GM19397 (cell line): ENCODE results near the gene IGSF1.

Source experiments
- ATAC-seq: cut with Tn5 transposase; IDR thresholded peaks from one replicate; pipeline ENCODE4 v1.9.1; 2021; ENCODE audit warnings: mild to moderate bottlenecking, moderate library complexity; ENCODE audit not compliant: unreplicated experiment

Gene IGSF1

GRCh38 chrX:131288738-131289511, at the start of gene IGSF1:
Gene IGSF1, minus strand, starts transcription at chrX:131289306. Its CDS starts 2,632 bp downstream, at chrX:131286674.
- ATAC-seq = no peak

- ATAC-seq = no peak
These were observed 43.2 kb upstream of the IGSF1 start for GRCh38 chrX:131332331-131332730.

- ATAC-seq = no peak
These were observed 42.0 kb upstream of the IGSF1 start for GRCh38 chrX:131331152-131331551.

- no peak for ATAC-seq
These were observed 41.6 kb upstream of the IGSF1 start for GRCh38 chrX:131330735-131331134.

GRCh38 chrX:131322651-131323050, 33.5 kb upstream of the IGSF1 start:
- ATAC-seq = no peak

GRCh38 chrX:131317326-131317725, 28.2 kb upstream of the IGSF1 start:
- no peak for ATAC-seq

DNA sequence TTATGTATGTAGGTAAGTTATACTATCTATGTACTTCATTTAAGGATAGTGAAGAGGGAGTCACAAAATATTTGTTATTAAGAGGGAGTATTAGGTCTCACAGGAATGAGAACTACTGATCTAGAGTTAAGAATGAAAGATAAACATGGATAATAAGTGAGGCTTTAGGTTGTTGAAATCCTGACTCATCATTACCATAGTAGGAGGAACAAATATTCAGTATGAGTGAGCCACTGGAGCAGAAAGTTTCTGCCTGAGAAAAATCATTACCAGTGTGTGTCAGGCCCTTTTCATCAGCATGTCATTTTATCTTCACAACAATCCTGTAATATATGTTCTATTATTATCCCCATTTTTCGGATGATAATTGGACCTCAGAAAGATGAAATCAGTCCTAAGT, 27.2 kb upstream of the IGSF1 start:
- no peak for ATAC-seq

DNA sequence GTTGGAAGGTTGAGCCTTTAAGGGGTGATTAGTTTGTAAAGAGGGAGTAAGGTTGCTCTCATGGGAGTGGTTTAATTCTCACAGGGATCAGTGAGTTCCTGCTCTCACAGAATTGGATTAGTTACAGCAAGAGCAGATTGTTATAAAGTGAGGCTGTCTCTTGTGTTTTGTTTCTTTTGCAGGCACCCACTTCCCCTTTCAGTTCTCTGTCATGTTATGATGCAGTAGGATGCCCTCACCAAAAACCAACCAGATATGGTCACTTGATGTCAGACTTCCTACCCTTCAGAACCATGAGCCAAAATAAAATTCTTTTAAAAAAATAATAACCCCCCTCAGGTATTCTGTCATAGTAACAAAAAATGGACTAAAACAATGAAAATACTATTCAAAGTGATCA, 19.9 kb upstream of the IGSF1 start:
- ATAC-seq = no peak

- no peak for ATAC-seq
These were observed 17.5 kb upstream of the IGSF1 start for GRCh38 chrX:131306601-131307000.

DNA sequence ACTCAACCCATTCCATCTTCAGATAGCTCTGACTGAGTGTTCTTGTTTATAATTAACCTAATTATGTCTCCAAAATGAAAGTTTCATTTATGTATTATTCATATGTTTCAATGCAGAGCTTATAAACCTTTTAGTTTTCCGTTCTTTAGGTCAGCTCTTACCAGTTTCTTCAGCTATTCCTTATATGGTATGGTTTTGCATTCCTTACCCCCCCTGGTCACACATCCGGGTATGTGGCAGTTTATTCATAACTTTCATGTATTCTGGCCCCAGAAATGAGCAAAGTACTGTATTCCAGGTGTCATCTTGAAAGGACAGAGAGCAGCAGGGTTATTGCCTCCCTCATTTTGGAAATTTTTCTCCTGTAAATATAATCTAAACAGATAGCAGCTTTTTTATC, 16.8 kb upstream of the IGSF1 start:
- no peak for ATAC-seq

DNA sequence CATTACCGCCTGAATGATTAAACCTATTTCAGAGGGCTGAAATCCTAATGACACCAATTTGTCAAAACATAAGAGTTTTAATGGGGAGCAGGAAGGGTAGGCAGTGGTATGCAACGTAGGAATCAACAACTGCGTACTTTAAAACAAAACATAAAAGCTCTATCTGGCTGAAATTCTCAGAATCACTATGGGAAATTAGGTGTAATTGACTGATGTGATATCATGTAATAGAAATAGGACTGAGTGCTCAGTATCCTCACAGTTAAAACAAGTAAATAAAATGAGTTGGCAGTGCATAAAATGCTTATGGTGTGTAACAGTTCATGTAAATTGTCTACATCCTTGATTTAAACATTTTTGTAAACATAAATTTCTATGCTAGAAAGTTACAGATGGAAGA, 13.6 kb upstream of the IGSF1 start:
- no peak for ATAC-seq

DNA sequence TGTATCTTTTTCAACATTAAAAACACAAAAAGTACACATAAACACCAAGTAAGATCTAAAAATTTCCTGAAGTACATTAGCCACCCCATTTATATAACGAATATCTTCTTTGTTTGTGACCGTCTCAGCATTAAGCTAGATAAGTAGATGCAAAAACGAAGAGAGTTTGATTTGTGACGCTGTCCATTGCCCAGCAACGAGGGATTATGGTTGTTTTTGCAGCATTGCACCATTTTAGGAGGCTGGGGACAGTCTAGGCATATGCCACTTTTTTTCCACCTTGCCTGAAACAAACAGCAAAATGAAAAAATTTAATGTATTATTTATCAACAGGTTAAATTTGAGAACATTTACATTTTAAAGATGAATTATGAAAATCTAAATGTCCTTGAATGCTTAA, 12.0 kb upstream of the IGSF1 start:
- no peak for ATAC-seq

GRCh38 chrX:131298846-131299245, 9.7 kb upstream of the IGSF1 start:
- no peak for ATAC-seq

GRCh38 chrX:131298036-131298435, 8.9 kb upstream of the IGSF1 start:
- no peak for ATAC-seq

GRCh38 chrX:131289527-131289926, 421 bp upstream of the IGSF1 start:
- no peak for ATAC-seq

DNA sequence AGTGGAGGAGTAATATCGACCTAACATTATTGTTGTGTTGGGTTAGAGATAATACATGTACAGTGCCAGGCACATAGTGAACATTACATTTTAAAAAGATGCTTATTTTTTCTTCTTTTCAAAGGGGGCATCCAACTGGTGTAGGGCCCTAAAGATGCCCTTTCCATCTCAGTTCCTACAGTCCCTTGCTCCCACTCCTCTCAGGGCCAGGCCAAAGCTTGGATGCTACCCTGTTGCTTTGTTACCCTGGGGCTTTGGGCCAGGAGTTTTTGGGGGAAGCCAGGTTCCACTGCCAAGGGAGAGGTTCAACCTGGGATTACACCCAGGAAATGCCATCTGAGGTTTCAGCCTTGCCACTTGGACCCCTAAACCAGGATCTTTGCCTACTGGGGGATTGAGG, 918 bp downstream of the IGSF1 start:
- ATAC-seq = no peak

DNA sequence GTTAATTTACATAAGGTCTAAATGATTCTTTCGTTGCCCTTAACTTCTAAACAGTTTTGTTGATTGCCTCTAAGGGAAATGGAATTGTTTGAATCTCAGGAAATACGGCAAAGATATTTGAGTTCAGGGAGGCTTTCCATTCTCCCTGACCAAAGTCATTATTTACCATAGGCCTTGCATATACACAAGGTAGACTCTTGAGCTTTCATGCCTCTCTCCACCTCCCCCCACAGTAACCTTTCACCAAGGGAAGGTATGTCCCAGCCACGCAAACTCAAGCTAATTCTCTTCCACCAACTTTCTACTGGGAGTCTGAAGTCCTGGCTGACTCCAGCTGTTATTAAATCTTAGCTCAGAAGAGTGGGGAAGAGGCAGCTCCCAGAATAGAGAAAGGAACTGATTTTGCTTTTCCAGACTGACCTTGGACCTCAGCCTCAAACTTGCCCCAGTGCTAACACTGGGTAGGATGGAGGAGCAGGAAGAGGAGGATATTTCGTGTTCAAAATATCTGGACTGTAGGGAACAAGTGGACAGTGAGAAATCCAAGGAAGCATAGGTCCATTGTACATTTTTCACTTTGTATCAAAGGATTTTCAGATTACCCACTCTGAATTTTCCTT, 1.4 kb downstream of the IGSF1 start:
- no peak for ATAC-seq

- no peak for ATAC-seq
These were observed 9.5 kb downstream of the IGSF1 start for GRCh38 chrX:131279617-131280016.

DNA sequence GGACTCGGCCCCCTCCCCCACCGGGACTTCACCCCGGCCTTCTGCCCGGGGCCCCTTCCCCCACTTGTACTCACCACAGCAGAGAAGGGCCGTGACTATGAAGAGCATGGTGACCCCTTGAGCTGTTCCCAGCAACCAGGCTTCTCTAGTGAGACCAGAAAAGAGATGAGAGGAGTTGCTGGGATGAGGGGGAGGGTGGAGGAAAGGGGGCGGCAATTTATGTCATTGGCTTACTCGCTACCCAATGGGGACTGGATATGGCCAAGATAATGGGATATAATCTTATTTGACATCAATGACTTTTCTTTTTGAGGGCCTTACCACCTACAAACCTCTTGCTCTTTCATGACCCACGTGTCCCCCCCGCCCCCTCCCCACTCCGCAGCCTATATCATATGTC, 9.9 kb downstream of the IGSF1 start:
- no peak for ATAC-seq

GRCh38 chrX:131277543-131278136, 11.5 kb downstream of the IGSF1 start:
- ATAC-seq = no peak

DNA sequence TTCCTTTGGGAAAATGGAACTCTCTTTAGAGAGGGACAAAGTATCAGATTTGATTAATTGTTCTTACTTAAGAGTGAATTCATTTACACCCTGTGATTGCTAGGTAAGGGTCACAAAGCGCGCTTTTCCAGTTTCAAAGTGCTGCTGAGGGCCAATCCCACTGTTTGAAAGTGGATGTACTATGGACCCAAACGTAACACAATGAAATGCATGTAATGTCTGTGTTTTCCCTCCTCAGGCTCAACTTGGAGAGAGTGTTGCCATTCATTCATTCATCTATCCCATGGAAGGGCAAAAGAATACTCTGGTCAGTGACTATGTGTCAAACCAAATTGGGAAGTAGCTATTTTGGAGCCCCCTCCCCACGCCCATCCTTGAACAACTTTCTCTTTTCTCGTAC, 16.1 kb downstream of the IGSF1 start:
- ATAC-seq = no peak

GRCh38 chrX:131271826-131272225, 17.3 kb downstream of the IGSF1 start:
- no peak for ATAC-seq
